ENCODE measurements around the gene SKOR2.

SKOR2 gene

DNA sequence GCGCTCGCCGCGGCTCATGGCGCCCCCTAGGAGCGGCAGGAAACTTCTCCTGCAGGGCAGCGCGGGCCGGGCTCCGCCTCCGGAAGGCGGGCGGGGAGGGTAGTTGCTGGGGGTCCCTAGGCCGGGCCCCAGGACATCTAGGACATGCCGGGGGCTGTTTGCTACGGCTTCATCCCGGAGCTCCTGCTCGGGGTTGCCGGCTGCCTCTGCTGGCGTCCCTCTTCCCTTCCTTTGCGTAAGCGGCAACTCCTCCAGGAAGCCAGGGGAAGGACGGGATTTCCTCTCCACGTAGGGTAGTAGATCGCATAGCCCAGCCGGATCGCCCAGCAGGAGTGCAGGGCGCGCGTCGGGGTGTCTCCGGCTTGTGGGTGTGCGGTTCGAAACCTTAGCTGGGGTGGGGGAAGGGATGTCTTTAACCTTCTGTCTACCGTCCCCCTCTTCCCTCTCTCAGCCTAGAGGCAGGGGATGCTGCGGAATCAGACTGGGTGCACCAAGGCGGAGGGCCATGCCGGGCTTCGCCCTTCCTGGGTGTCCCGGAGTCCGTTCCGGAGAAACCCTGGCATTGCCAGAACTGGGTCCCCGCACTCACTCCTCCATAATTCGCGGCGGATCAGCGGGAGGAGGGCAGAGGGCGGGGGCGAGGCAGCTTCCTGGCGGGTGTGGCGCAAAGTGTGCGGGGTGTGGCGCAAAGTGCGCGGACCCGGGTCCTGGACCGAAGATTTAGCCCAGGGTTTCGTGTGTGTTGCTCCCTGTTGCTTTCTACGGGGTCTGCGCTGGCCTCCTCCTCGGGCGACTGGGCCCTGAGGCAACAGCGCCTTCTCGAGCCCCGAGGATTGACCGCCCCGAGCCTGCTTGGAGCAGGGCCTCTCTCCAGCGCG, 12.2 kb upstream of the SKOR2 start:
- peaks cover 1% of the 10 kb centered on the region for H3K9me3 Mint-ChIP-seq
- H3K27ac Mint-ChIP-seq: no peak overlapping the region
- no peak overlapping the region for H3K4me3 Mint-ChIP-seq
- DNase-seq (ENCODE audit: low spot score in 2 of 2): no peak
- no peaks in the 10 kb centered on the region for H3K36me3 Mint-ChIP-seq
- H3K27me3 Mint-ChIP-seq: peaks cover 30% of the 10 kb centered on the region
- no peak for ATAC-seq (ENCODE audit: low read depth)
- H3K4me1 Mint-ChIP-seq: no peaks in the 10 kb centered on the region

DNA sequence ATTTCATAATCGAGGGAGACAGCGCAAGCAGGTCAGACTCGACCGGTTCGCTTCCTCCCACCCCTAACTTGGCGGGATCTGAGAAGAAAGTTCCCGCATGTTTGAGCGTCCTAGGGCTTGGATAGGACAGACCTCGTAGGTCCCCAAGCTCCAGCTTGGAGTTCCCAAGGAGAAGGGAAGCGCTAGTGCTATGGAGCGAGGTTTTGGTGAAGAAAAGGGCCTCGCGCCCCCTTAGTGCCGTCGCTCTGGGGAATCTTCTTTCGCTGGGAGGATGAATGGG, 11.6 kb upstream of the SKOR2 start:
- no peak overlapping the region for H3K27ac Mint-ChIP-seq
- peaks cover 1% of the 10 kb centered on the region for H3K9me3 Mint-ChIP-seq
- no peaks in the 10 kb centered on the region for H3K36me3 Mint-ChIP-seq
- ATAC-seq (ENCODE audit: low read depth) (no peak), DNase-seq (ENCODE audit: low spot score in 2 of 2) (no peak)
- H3K4me1 Mint-ChIP-seq: no peaks in the 10 kb centered on the region
- no peak overlapping the region for H3K4me3 Mint-ChIP-seq
- peaks cover 30% of the 10 kb centered on the region for H3K27me3 Mint-ChIP-seq

DNA sequence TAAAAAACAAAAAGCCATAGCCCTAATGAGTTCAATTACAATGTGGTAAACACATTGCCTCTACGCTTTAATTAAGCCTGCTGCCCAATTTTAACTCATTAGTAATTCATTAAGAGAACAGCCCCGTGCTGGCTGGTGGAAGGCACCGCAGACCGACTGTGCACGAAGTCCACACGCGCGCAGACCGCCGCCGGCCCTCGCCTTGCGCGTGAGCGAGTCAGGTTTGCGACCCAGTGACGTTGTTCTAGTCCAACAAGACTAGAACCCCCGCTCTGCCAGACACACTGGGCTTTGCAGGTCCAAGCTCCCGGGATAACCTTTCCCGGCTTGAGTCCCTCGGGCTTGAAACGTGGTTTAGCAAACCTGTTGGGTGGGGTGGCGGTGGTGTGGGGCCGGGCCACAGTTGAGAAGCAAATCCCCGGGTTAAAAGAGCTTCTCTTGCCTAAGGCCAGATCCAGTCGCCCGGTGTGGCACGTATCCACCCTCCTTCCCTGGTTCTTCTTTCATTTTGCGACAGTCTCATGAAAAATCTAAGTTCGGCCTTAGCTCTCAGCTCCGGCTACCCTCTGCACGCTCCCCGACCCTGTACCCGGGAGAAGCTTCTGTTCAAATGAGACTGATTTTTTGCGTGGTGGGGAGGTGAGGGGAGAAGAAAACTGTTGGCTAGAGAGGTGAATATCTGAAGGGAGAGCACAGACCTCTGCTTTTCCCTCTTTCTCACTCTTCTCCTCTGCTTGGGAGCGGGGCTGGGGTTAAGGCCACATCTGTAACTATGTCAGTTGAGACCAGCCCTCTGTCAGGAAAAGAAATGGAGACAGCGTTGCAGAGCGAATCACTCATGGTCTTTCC, 11.1 kb upstream of the SKOR2 start:
- Mint-ChIP-seq H3K27ac (no peak overlapping the region), H3K36me3 (no peaks in the 10 kb centered on the region), H3K4me3 (no peak overlapping the region), H3K9me3 (peaks cover 1% of the 10 kb centered on the region), H3K27me3 (peaks cover 30% of the 10 kb centered on the region), H3K4me1 (no peaks in the 10 kb centered on the region)
- DNase-seq (ENCODE audit: low spot score in 2 of 2) (no peak), ATAC-seq (ENCODE audit: low read depth) (no peak)

DNA sequence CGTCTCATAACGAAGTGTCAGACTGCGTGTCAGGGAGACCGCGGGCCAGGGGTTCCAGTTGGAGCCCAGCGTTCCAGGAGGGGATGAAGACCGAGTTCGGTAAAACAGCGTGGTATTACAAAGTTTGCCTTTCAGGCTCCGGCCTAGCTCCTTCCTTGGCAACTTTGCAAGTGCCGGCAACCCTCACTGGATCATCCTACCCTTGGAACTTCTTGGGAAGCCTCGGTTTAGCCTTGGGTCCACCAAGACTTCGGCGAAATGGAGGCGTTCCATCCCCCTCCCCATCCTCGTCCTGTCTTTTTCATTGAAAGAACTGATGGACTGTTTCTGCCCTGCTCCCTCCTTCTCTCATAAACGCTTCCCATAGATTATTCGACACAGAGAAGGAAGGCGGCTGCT, 10.4 kb upstream of the SKOR2 start:
- Mint-ChIP-seq H3K4me3 (no peak overlapping the region), H3K36me3 (no peaks in the 10 kb centered on the region), H3K27me3 (peaks cover 32% of the 10 kb centered on the region), H3K4me1 (no peaks in the 10 kb centered on the region), H3K9me3 (peaks cover 1% of the 10 kb centered on the region), H3K27ac (no peak overlapping the region)
- no peak for DNase-seq (ENCODE audit: low spot score in 2 of 2)
- ATAC-seq (ENCODE audit: low read depth): no peak

DNA sequence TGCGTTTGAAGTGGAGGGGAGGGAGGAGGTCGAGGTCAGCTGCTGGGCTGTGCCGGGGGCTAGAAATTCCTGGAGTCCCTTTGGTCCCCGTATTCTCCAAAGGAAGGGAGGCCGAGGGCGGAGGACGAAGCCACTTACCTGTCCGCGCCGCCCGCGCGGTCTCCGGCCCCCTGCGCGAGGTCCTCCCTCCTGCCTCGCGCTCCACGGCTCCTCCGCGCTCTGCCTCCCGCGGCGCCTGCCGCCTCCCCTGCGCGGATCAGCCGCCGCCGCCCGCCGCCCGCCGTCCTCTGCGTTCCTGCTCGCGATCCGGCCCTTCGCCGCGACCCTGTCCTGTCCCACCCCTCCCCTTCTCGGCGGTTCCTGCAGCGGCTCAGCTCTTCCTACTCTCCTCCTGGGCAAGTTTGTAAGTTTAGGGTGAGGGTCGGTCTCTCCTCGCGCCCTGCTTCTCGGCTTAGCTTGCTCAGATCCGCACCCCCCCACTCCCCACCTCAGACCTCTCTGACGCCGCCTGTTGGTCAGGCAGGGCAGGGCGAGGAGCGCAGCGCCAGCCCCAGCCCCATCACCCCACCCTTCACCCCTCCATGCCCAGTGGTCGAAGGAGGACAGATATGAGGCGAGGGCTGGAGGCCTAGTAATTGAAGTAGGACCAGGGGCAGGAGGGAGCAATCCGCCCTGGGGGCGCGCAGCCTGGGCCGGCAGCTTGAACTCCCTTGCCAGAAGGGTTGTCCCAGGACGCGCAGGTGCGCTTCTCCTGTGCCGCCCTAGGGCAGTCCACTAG, 9.7 kb upstream of the SKOR2 start:
- no peak for DNase-seq (ENCODE audit: low spot score in 2 of 2)
- H3K27ac Mint-ChIP-seq: no peak overlapping the region
- peaks cover 34% of the 10 kb centered on the region for H3K27me3 Mint-ChIP-seq
- H3K4me1 Mint-ChIP-seq: no peaks in the 10 kb centered on the region
- ATAC-seq (ENCODE audit: low read depth): no peak
- no peak overlapping the region for H3K4me3 Mint-ChIP-seq
- H3K9me3 Mint-ChIP-seq: peaks cover 1% of the 10 kb centered on the region
- no peaks in the 10 kb centered on the region for H3K36me3 Mint-ChIP-seq

DNA sequence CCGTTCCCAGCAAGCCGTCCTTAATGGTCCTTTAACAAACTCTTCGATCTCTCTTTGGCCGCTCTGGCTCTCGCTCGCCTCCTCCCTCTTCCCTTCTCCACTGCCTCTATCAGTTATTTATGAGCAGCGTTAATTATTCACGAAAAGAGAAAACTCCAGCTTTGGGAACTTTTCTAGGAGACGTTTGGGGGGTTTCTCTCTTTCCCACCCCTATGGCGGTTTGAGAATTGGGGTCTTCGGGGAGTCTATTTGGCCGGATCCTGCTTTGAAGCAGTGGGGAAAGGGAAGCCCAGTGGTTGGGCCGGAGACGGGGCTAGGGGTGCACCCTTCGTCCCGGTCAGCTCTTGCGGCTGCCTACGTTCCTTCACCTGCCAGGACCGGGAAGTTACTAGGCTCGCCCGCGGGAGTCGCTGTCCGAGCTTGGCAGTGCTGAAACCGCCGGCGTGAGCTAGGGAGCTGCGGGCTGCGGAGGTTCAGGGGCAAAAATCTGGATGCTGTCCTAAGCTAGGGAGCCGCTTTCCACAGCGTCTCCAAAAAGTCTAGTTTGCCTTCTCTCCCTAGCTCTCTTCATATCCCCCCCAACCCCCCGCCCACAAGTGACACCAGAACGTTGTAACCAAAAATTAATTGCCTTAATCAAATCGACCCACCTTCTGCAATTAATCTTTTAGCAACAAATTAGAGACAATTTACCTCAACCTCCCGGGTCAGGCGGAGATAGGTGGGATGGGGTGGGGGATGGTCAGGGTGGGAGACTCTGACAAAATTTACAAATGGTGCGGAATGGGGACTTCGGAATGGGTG, 8.9 kb upstream of the SKOR2 start:
- ATAC-seq (ENCODE audit: low read depth): no peak
- Mint-ChIP-seq H3K9me3 (peaks cover 1% of the 10 kb centered on the region), H3K36me3 (no peaks in the 10 kb centered on the region), H3K4me3 (no peak overlapping the region), H3K27ac (no peak overlapping the region), H3K4me1 (no peaks in the 10 kb centered on the region), H3K27me3 (peaks cover 34% of the 10 kb centered on the region)
- no peak for DNase-seq (ENCODE audit: low spot score in 2 of 2)

DNA sequence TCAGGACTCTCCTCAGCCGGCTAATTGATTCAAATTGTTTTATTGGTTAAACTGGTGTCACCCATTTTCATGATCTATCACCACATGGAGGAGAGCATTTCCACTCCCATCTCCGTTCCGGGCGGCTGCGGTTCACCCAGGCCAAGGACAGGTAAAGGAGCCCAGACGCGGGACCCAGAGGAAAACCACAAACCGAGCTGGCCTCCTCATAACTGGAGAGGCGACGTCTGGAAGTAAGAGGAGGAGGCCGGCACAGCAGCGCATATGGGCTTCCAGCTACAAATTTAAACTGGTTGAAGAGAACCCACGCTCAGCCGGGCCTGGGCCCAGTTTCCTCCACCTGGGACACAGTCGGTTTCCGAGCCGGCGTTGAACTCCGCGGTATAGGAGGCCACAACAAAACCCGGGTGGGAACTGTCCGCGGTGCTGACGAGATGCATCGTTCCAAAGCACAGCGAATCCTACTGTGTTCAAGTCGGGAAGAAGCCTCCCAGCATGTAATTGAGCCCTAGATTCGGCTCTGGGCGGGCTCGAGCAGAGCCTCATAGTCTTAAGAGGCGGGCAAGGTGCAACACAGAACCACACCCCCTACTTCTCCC, 3.0 kb upstream of the SKOR2 start:
- Mint-ChIP-seq H3K9me3 (no peaks in the 10 kb centered on the region), H3K4me3 (no peak overlapping the region), H3K36me3 (no peaks in the 10 kb centered on the region), H3K27ac (no peak overlapping the region), H3K27me3 (peaks cover 42% of the 10 kb centered on the region), H3K4me1 (no peaks in the 10 kb centered on the region)
- ATAC-seq (ENCODE audit: low read depth): no peak
- no peak for DNase-seq (ENCODE audit: low spot score in 2 of 2)

DNA sequence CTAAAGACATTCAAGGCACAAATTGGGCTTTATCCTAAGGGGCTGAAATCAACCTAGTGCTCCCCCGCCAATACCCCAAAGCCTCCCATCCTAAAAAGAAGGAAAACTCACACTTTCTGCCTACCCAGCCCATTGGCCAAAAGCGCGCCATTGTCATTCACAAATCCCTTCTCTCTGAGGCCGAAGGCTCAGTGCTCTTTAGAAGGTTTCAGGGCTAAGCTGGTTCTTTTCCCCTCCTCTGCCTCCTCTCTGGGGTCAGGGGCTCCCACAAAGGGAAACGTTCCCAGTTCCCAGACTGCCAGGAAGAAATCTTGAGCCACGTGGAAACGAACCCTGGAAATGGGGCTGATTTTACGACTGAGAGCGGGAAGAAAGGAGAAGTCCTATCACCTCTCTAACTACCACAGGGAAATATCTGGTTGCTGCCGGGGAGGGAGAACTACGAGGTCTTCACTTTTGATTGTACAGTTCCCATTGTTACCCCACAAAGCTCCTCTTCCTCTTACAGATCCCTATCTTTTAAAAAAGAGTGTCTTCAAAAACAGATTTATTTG, 1.7 kb upstream of the SKOR2 start:
- Mint-ChIP-seq H3K4me1 (no peaks in the 10 kb centered on the region), H3K27ac (no peak overlapping the region), H3K9me3 (no peaks in the 10 kb centered on the region), H3K27me3 (peaks cover 41% of the 10 kb centered on the region), H3K4me3 (no peak overlapping the region), H3K36me3 (no peaks in the 10 kb centered on the region)
- ATAC-seq (ENCODE audit: low read depth) (no peak), DNase-seq (ENCODE audit: low spot score in 2 of 2) (no peak)

DNA sequence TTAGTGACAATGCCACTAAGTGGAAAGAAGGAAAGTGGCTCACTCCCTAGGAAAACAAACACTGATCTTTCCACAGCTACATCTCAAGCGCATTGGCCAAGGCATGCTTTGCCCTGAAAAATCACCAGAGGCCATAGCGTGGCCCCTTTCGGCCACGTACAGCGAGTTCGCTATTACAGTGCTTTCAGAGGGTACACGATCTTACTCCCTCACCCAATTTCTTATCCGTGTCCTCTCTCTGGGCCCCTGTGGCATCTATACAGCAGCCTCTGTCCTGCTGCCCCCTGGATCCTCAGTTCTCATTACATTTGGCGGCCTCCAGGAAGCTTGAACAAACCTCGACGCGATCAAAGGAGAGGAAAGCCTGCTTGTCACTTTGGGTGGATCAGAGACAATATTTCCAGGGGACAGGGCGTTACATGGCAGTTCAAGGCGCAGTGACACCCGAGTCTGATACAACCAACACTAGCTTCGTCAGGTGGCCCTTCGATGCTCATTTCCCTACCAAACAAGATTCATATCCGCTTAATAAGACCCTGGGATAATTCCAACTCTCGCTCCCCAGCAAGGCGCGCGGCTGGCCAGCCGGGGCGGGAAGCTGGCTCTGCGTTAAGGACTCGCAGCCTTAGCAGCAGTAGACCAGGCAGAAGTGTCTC, 941 bp downstream of the SKOR2 start:
- ATAC-seq (ENCODE audit: low read depth) (no peak), DNase-seq (ENCODE audit: low spot score in 2 of 2) (no peak)
- Mint-ChIP-seq H3K27ac (no peak overlapping the region), H3K27me3 (peaks cover 43% of the 10 kb centered on the region), H3K36me3 (peaks cover 4% of the 10 kb centered on the region), H3K4me3 (no peak overlapping the region), H3K4me1 (no peaks in the 10 kb centered on the region), H3K9me3 (no peaks in the 10 kb centered on the region)

DNA sequence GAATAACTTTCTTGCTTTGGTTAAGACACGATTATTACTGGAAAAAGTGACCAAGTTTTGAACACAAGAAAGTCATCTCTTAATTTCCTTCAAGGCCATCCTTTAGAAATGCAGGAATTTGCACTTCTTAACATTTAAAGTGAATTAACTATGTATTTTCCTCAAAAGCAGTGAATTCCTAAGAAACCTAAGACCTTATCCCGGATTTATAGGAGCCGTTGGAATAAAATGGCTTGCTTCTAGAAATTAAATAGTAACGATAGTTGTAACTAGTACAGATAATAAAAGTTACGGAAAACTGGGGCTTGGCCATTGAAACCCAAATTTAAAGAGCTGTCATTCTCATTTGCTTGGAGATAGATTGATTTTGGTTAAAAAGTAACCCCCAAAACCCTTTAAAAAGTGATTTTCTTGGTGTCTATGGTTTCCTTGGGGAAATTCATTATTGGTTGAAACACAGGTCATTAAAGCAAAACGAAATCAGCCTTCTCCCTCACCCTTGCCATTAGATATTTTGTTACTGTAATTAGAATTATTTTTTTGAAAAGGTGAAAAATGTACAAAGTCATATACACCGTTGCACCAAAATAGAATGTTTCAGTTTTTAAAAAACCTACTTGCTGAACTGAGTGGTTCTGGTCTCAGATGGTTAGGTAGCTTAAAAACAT, 2.0 kb downstream of the SKOR2 start:
- ATAC-seq (ENCODE audit: low read depth) (no peak), DNase-seq (ENCODE audit: low spot score in 2 of 2) (no peak)
- peaks cover 1% of the 10 kb centered on the region for H3K9me3 Mint-ChIP-seq
- H3K4me1 Mint-ChIP-seq: no peaks in the 10 kb centered on the region
- no peak overlapping the region for H3K4me3 Mint-ChIP-seq
- peaks cover 4% of the 10 kb centered on the region for H3K36me3 Mint-ChIP-seq
- no peak overlapping the region for H3K27ac Mint-ChIP-seq
- H3K27me3 Mint-ChIP-seq: peaks cover 43% of the 10 kb centered on the region

DNA sequence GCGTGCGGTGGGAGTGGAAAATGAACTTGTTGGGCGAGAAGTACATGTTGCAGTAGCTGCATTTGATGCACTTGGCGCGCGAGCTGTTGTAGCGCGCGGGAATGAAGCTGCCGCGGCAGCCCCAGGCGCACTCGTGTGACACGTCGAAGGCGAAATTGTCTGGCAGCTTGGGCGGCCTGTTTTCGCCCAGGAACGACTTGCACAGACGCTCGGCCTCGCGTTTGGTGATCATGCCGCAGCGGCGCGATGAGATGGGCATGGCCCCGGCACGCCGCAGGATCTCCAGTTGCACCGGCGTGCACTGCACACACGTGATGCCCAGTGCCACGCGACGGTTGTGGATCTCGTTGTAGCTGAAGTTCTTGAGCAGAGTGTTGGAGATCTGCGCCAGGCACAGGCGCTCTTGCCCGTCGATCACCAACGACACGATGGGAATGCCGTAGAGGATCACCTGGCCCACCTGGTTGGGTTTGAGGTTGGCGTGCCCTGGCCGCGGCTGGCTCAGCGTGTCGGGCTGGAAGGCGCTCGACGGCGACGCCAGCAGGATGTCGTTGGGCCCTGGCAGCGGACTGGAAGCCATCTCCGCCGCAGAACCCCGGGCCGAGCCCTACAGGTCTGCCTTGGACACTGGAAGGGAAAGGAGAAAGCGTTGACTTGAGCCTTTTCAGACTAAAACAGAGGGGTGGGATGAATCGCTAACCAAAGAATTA, 2.7 kb downstream of the SKOR2 start:
- no peak overlapping the region for H3K4me3 Mint-ChIP-seq

DNA sequence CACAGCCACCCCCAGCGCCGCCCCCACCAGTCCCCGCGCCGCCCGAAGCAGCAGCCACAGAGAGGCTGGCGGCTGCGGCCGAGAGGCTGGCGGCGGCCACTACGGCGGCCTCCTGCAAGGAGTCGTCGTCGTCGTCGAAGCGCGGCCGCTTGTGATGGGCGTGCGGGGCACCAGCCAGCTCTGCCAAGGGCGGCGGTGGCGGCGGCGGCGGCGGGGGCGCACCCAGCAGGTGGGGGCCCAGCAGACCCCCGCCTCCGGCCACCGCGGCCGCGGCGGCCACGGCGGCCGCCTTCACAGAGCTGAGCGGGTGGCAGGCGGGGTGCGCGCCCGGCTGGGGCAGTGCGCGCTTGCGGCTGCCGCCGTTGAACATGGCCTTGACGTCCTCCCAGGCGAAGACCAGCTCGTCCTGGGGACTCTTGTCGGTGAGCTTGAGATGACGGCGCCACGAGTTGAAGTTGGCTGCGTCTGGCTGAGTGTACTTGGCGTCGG, 3.3 kb downstream of the SKOR2 start:
- no peak for ATAC-seq (ENCODE audit: low read depth)
- H3K27ac Mint-ChIP-seq: no peak overlapping the region
- no peak overlapping the region for H3K4me3 Mint-ChIP-seq
- H3K4me1 Mint-ChIP-seq: no peaks in the 10 kb centered on the region
- DNase-seq (ENCODE audit: low spot score in 2 of 2): no peak
- H3K36me3 Mint-ChIP-seq: peaks cover 4% of the 10 kb centered on the region
- peaks cover 43% of the 10 kb centered on the region for H3K27me3 Mint-ChIP-seq
- peaks cover 1% of the 10 kb centered on the region for H3K9me3 Mint-ChIP-seq

More for the DNA sequence above, 2.7 kb downstream of the SKOR2 start:
- Mint-ChIP-seq H3K9me3 (peaks cover 1% of the 10 kb centered on the region), H3K27ac (no peak overlapping the region), H3K36me3 (peaks cover 4% of the 10 kb centered on the region), H3K27me3 (peaks cover 40% of the 10 kb centered on the region), H3K4me1 (no peaks in the 10 kb centered on the region)
- ATAC-seq (ENCODE audit: low read depth): no peak
- no peak for DNase-seq (ENCODE audit: low spot score in 2 of 2)

Measured in memory B cell (primary cell).